Activated T-cell treated with anti-CD3 and anti-CD28 coated beads for 24 hours (primary cell): ENCODE data around the gene KLHL4.
"Not testable (repeated sequence)": the region's sequence is repeated elsewhere in the genome, so short reads cannot be mapped to it uniquely, and the experiment has no call there.

Experiments
- DNase-seq: peaks from one replicate; pipeline ENCODE4 v3.0.0-alpha.2; 2020; ENCODE audit warnings: low read depth

The KLHL4 gene

GRCh38 chrX:87517571-87518141, at the start of gene KLHL4:
KLHL4 (plus strand) TSS chrX:87517802; CDS start chrX:87517894, 92 bp downstream.
- no peak for DNase-seq

GRCh38 chrX:87468941-87469340, 48.7 kb upstream of the KLHL4 start:
- DNase-seq: no peak

- DNase-seq: no peak
Measured at GRCh38 chrX:87475793-87476192, 41.8 kb upstream of the KLHL4 start.

GRCh38 chrX:87478703-87479102, 38.9 kb upstream of the KLHL4 start:
- DNase-seq: not testable (repeated sequence)

- no peak for DNase-seq
Measured at GRCh38 chrX:87489071-87489470, 28.5 kb upstream of the KLHL4 start.

- no peak for DNase-seq
Measured at GRCh38 chrX:87515836-87516235, 1.8 kb upstream of the KLHL4 start.

GRCh38 chrX:87516717-87517121, 883 bp upstream of the KLHL4 start:
- DNase-seq: no peak

- no peak for DNase-seq
Measured at GRCh38 chrX:87518504-87518903, 902 bp downstream of the KLHL4 start.

- no peak for DNase-seq
Measured at GRCh38 chrX:87525771-87526229, 8.2 kb downstream of the KLHL4 start.

- no peak for DNase-seq
Measured at GRCh38 chrX:87526281-87526680, 8.7 kb downstream of the KLHL4 start.

GRCh38 chrX:87528487-87528886, 10.9 kb downstream of the KLHL4 start:
- no peak for DNase-seq

GRCh38 chrX:87571964-87572363, 54.4 kb downstream of the KLHL4 start:
- no peak for DNase-seq

GRCh38 chrX:87572901-87573300, 55.3 kb downstream of the KLHL4 start:
- no peak for DNase-seq

GRCh38 chrX:87578978-87579377, 61.4 kb downstream of the KLHL4 start:
- no peak for DNase-seq

- DNase-seq: no peak
Measured at GRCh38 chrX:87580862-87581261, 63.3 kb downstream of the KLHL4 start.

- DNase-seq: no peak
Measured at GRCh38 chrX:87582453-87582852, 64.9 kb downstream of the KLHL4 start.

- DNase-seq: no peak
Measured at GRCh38 chrX:87583679-87584078, 66.1 kb downstream of the KLHL4 start.

GRCh38 chrX:87616371-87616770, 98.8 kb downstream of the KLHL4 start:
- no peak for DNase-seq

- DNase-seq: no peak
Measured at GRCh38 chrX:87621697-87622096, 104.1 kb downstream of the KLHL4 start.

GRCh38 chrX:87626996-87627395, 109.4 kb downstream of the KLHL4 start:
- no peak for DNase-seq

- DNase-seq: no peak
Measured at GRCh38 chrX:87634361-87634760, 116.8 kb downstream of the KLHL4 start.

- DNase-seq: no peak
Measured at GRCh38 chrX:87636533-87636932, 118.9 kb downstream of the KLHL4 start.

- not testable (repeated sequence) for DNase-seq
Measured at GRCh38 chrX:87641439-87641838, 123.8 kb downstream of the KLHL4 start.

GRCh38 chrX:87661761-87662160, 144.2 kb downstream of the KLHL4 start:
- no peak for DNase-seq

GRCh38 chrX:87663421-87663820, 145.8 kb downstream of the KLHL4 start:
- DNase-seq: no peak
